MCF 10A (cell line): ENCODE measurements around the gene CREBL2. TPM values are rescaled to one million over a fixed set of nuclear protein-coding genes. Genes with fewer than 3 reads are reported as not detected.

Experiments used
- BruUV-seq: library from RNA; stranded (reverse); fragments of 400-500 nt; replicated peaks from 2 replicates; lab custom pipeline; 2021; lab: Mats Ljungman, UMichigan
- CTCF ChIA-PET: fragments of 300-600 bp; sonication (Branson Sonifier 250); formaldehyde crosslinking; extraction: SDS; loops from one replicate; lab custom pipeline; 2021; ENCODE audit warnings: antibody characterized with exemption, inconsistent platforms; lab: Yijun Ruan, JAX
- POLR2A ChIA-PET: fragments of 300-600, 350-650 bp; sonication (Branson Sonifier 250); formaldehyde crosslinking; extraction: SDS; loops from one replicate; lab custom pipeline; 2020; ENCODE audit warnings: antibody characterized with exemption, inconsistent platforms; lab: Yijun Ruan, JAX
- DNase-seq: peaks from one replicate; pipeline ENCODE4 v3.0.0-alpha.2; 2018; ENCODE audit not compliant: unreplicated experiment
- H3K27ac Mint-ChIP-seq: one replicate; pipeline ENCODE4 v1.8.0; 2022; ENCODE audit warnings: mild to moderate bottlenecking, low read depth, mixed read lengths; ENCODE audit not compliant: unreplicated experiment
- H3K27me3 Mint-ChIP-seq: one replicate; pipeline ENCODE4 v1.8.0; 2022; ENCODE audit warnings: mixed read lengths; ENCODE audit not compliant: insufficient read depth, unreplicated experiment
- H3K36me3 Mint-ChIP-seq: one replicate; pipeline ENCODE4 v1.8.0; 2022; ENCODE audit warnings: mild to moderate bottlenecking, moderate library complexity, mixed read lengths; ENCODE audit not compliant: insufficient read depth, unreplicated experiment
- H3K4me1 Mint-ChIP-seq: one replicate; pipeline ENCODE4 v1.8.0; 2022; ENCODE audit warnings: mixed read lengths; ENCODE audit not compliant: insufficient read depth, unreplicated experiment
- H3K4me3 Mint-ChIP-seq: one replicate; pipeline ENCODE4 v1.8.0; 2022; ENCODE audit warnings: mild to moderate bottlenecking, moderate library complexity, mixed read lengths; ENCODE audit not compliant: unreplicated experiment
- H3K9me3 Mint-ChIP-seq: one replicate; pipeline ENCODE4 v1.8.0; 2022; ENCODE audit warnings: mixed read lengths; ENCODE audit not compliant: unreplicated experiment
- CTCF ChIP-seq: fragments of 200-600 bp; IDR thresholded peaks from one replicate; pipeline ENCODE4 v1.8.0; 2022; ENCODE audit warnings: antibody characterized with exemption, mild to moderate bottlenecking; ENCODE audit not compliant: unreplicated experiment
- intact Hi-C: fragments of 100-400 bp; cut with micrococcal nuclease; formaldehyde crosslinking; loops from 2 replicates; pipeline ENCODE4 v1.14.1; 2022
- total RNA-seq: library from RNA; stranded (reverse); gene quantifications from 2 replicates; pipeline ENCODE4 v1.2.3, GENCODE V29; 2022

CREBL2 gene
- total RNA-seq, 1 experiment from 2014 or later = 17.4 TPM

- no TSS peak for BruUV-seq
- H3K36me3 Mint-ChIP-seq = no peaks in the 10 kb centered on the region
- H3K27ac Mint-ChIP-seq = no peak overlapping the region
- H3K9me3 Mint-ChIP-seq = no peaks in the 10 kb centered on the region
- DNase-seq = no peak
- POLR2A ChIA-PET = interaction anchor here (0.7 to 0.8 kb wide), 2 partner anchors 14 to 324 kb away, joined by 3 to 4 read pairs; no protein-coding TSS in a partner anchor
- no peak overlapping the region for H3K4me3 Mint-ChIP-seq
- no peaks in the 10 kb centered on the region for H3K27me3 Mint-ChIP-seq
- no peak for TF ChIP-seq CTCF
- CTCF ChIA-PET = interaction anchor here (0.6 to 1.1 kb wide), 3 partner anchors 65 to 297 kb away, joined by 3 to 6 read pairs (median 3); no protein-coding TSS in a partner anchor
- H3K4me1 Mint-ChIP-seq = no peaks in the 10 kb centered on the region
- intact Hi-C loops = no loop called here
Measured at GRCh38 chr12:12682284-12682683, 70.6 kb downstream of the CREBL2 start.

GRCh38 chr12:12683136-12683697, 71.5 kb downstream of the CREBL2 start:
- ChIA-PET CTCF (interaction anchor here (0.7 kb wide), 1 partner anchor 66 kb away, joined by 3 read pairs; no protein-coding TSS in a partner anchor), POLR2A (interaction anchor here (0.7 kb wide), 1 partner anchor 325 kb away, joined by 3 read pairs; no protein-coding TSS in a partner anchor)
- intact Hi-C loops = no loop called here
- no TSS peak for BruUV-seq
- DNase-seq = no peak
- Mint-ChIP-seq H3K4me3 (no peak overlapping the region), H3K9me3 (no peaks in the 10 kb centered on the region), H3K27me3 (no peaks in the 10 kb centered on the region), H3K4me1 (no peaks in the 10 kb centered on the region), H3K27ac (no peak overlapping the region), H3K36me3 (no peaks in the 10 kb centered on the region)
- TF ChIP-seq CTCF = no peak

- H3K4me3 Mint-ChIP-seq = no peak overlapping the region
- CTCF ChIA-PET = no interaction called here
Measured at GRCh38 chr12:12683725-12684124, 72.0 kb downstream of the CREBL2 start.

More at GRCh38 chr12:12683725-12684124, 72.0 kb downstream of the CREBL2 start:
- Mint-ChIP-seq H3K36me3 (no peaks in the 10 kb centered on the region), H3K27me3 (no peaks in the 10 kb centered on the region), H3K4me1 (no peaks in the 10 kb centered on the region), H3K9me3 (no peaks in the 10 kb centered on the region), H3K27ac (no peak overlapping the region)
- POLR2A ChIA-PET = no interaction called here
- BruUV-seq = no TSS peak
- DNase-seq = no peak
- intact Hi-C loops = no loop called here
- TF ChIP-seq CTCF = no peak
